GM18873 (cell line): Measurements from ENCODE around the gene STPG3.

Experiments
- ATAC-seq: cut with Tn5 transposase; IDR thresholded peaks from one replicate; pipeline ENCODE4 v1.9.1; 2021; ENCODE audit warnings: mild to moderate bottlenecking, moderate library complexity, moderate number of reproducible peaks; ENCODE audit not compliant: unreplicated experiment, low FRiP score

The STPG3 gene

GRCh38 chr9:137278061-137278701 is 27.1 kb downstream of the STPG3 start:
- ATAC-seq = no peak

- no peak for ATAC-seq
Measured at GRCh38 chr9:137278721-137279711, 27.9 kb downstream of the STPG3 start.

- no peak for ATAC-seq
Measured at GRCh38 chr9:137279741-137280473, 28.8 kb downstream of the STPG3 start.

GRCh38 chr9:137280474-137281344 is 29.6 kb downstream of the STPG3 start:
- ATAC-seq = no peak

- no peak for ATAC-seq
Measured at GRCh38 chr9:137281345-137282116, 30.4 kb downstream of the STPG3 start.

- ATAC-seq = no peak
Measured at GRCh38 chr9:137286975-137287383, 35.9 kb downstream of the STPG3 start.

- ATAC-seq = no peak
Measured at GRCh38 chr9:137293094-137293481, 42.0 kb downstream of the STPG3 start.

GRCh38 chr9:137293482-137294090 is 42.5 kb downstream of the STPG3 start:
- no peak for ATAC-seq

GRCh38 chr9:137294091-137294680 is 43.1 kb downstream of the STPG3 start:
- no peak for ATAC-seq

GRCh38 chr9:137294681-137295237 is 43.7 kb downstream of the STPG3 start:
- ATAC-seq = no peak

GRCh38 chr9:137295238-137295811 is 44.2 kb downstream of the STPG3 start:
- ATAC-seq = no peak

GRCh38 chr9:137295849-137296669 is 45.0 kb downstream of the STPG3 start:
- ATAC-seq = no peak

GRCh38 chr9:137296670-137297664 is 45.9 kb downstream of the STPG3 start:
- no peak for ATAC-seq

GRCh38 chr9:137297966-137298365 is 46.9 kb downstream of the STPG3 start:
- ATAC-seq = no peak

- ATAC-seq = no peak
Measured at GRCh38 chr9:137298401-137299202, 47.5 kb downstream of the STPG3 start.
